ENCODE measurements around the gene VIPAS39. TPM values are rescaled to one million over a fixed set of nuclear protein-coding genes. Genes with fewer than 3 reads are reported as not detected.

VIPAS39 gene
- 23.3 and 38.9 TPM in 2 replicates for total RNA-seq

GRCh38 chr14:77457522-77458248 lies at the start of gene VIPAS39, which contains the start of gene AHSA1:
TSS of gene VIPAS39 (minus strand) at chr14:77457601. CDS start at chr14:77454102, 3,499 bp downstream.
TSS of gene AHSA1 (plus strand) at chr14:77458093. CDS start at chr14:77458190, 97 bp downstream.

GRCh38 chr14:77498120-77498979 lies 40.9 kb upstream of the VIPAS39 start, which contains the start of gene ISM2:
TSS of gene ISM2 (minus strand) at chr14:77498816. CDS start at chr14:77498793, 23 bp downstream.

GRCh38 chr14:77423423-77423822 lies 34.0 kb downstream of the VIPAS39 start, which contains the start of gene NOXRED1:
TSS of gene NOXRED1 (minus strand) at chr14:77423523. CDS start at chr14:77422889, 634 bp downstream.

GRCh38 chr14:77376771-77377501 lies 80.5 kb downstream of the VIPAS39 start, which contains the start of the genes SAMD15 and TMED8:
TSS of gene SAMD15 (plus strand) at chr14:77377379. CDS start at chr14:77377419, 40 bp downstream.
TSS of gene TMED8 (minus strand) at chr14:77377094. CDS start at chr14:77377053, 41 bp downstream.

Other genes with a start within 250 kb of the VIPAS39 start
- not detected in 2 replicates for gene NGB, start 186.4 kb downstream of the VIPAS39 start, total RNA-seq
- gene POMT2, start 136.7 kb downstream of the VIPAS39 start, total RNA-seq: 14.5 and 21.1 TPM in 2 replicates
- 24.9 and 38.3 TPM in 2 replicates for gene GSTZ1, start 136.6 kb downstream of the VIPAS39 start, total RNA-seq
- 5.7 and 14.3 TPM in 2 replicates for gene TMED8, start 80.5 kb downstream of the VIPAS39 start, total RNA-seq
- 0.39 and 0.48 TPM in 2 replicates for gene SAMD15, start 80.2 kb downstream of the VIPAS39 start, total RNA-seq
- gene NOXRED1, start 34.1 kb downstream of the VIPAS39 start, total RNA-seq: not detected in 2 replicates
- gene AHSA1, start 492 bp upstream of the VIPAS39 start, total RNA-seq: 92.0 and 92.2 TPM in 2 replicates
- 1.6 TPM in 1 of 2 replicates, not detected in the other for gene ISM2, start 41.2 kb upstream of the VIPAS39 start, total RNA-seq
- gene SPTLC2, start 159.0 kb upstream of the VIPAS39 start, total RNA-seq: 9.6 and 26.4 TPM in 2 replicates